NOMO-1 (cell line): ENCODE data around the gene NTMT1.
A peak's percentile ranks its signal among the peaks of the same experiment; 100 is the strongest.

Experiments used
- DNase-seq, 2 experiments: peaks; one replicate each; lab custom pipeline; 2025; ENCODE audit not compliant: unreplicated experiment in 2 of 2; lab: John Stamatoyannopoulos, UW

The NTMT1 gene

DNA sequence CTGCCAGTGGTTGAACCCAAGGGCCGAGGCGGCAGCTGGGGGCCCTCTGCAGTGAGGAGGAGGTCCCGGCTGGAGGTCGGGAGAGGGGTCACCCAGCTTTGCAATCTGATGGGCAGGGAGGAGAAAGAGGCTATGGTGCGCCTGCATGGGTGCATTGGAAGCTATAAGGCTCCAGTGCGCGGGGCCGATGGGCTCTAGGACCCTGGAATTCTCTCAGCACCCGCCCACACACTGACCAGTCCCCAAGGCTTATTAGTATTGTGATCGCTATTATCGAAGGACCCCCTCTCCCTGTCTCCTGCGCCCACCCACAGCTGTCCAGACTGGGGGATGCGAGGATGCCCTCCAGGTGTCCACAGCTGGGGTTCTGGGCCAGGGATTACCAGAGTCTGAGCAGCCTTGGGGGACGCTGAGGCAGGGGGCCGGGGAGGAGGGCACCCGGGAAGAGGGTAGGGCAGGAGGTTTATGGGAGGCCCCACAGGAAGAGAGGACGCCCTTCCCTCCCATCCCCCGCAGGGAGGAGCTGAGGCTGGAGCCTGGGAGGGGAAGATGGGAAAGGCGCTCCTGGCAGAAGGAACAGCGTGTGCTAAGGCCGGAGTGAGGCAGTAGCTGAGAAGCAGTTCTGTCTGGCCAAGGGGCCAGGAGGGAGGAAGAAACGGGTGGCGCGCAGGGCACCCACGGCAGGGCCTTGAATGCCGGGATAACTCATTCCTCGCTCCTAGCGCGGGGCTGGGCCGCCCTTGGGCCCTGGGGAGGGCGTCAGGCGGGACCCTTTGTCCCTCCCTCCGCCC, 29.2 kb upstream of the NTMT1 start:
- no peak for DNase-seq

DNA sequence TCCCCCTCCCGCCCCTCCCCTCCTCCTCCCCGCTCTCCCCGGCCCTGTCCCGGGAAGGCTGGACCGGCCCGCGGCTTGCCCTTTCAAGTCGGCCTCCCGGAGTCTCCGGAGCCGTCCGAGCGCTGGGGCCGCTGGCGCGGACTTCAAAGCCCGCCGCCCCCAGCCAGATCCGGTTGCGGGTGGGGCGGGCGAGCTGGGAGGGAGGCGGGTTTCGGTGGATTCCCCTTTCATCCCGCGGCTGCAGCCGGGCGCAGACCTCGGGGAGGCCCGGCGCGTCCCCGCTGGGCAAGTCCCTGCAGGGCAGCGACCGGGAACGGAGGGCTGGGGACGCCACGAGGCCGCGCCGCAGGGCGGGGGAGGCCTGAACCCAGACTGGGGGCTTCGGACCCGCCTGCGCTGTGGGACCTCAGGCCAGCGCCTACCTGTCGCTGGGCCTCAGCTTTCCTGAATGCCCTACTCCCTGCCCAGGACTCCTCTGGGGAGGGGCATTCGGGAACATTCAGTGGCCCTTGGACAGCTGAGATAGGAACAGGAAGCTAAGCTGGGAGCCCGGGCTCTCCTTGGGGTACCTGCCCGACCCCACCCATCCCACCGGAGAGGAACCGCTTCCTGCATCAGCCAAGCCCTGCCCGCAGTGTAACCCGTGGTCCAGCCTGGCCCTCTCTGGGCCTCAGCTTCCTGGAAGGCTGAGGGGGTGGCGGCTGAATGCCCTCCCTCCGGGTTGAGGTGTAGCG, 28.4 kb upstream of the NTMT1 start:
- no peak for DNase-seq

- no peak for DNase-seq
Observed at GRCh38 chr9:129598089-129598596, 27.8 kb upstream of the NTMT1 start.

GRCh38 chr9:129601082-129601674, 24.8 kb upstream of the NTMT1 start:
- DNase-seq = no peak

DNA sequence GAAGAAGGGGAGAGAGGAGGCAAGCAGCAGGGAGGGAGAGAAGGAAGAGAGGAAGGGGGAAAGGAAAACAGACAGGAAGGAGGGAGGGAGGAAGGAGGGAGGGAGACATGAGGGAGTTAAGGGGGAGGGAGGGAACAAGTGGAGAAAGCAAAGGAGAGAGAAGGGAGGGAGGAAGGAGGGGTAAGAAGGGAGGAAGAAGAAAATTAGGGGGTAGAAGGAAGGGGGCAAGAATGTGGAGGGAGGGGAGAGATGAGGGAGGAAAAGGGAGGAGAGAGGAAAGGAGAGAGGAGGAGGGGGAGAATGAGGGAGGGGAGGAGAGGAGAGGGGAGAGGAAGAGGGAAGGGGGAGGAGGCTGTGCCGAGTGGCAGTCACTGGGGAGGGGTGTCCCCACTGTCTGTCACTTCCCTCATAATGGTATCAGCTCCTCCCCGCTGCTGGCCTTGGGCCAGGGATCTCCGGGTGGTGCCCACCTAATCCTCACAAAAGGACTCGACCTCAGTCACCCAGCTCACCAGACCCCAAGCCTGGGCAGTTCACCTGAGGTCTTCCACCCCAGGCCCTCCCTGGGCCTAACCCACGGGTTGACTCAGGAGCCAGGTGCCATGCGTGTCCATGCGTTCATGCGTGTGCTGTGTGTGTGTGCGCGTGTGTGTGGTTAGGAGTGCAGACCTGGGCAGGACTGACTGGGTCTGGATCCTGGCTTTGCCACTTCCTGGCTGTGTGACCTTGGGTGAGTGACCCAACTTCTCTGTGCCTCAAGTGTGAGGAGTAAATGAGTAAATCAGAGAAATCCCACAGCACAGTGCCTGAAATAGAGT, 23.2 kb upstream of the NTMT1 start:
- no peak for DNase-seq

- no peak for DNase-seq
Observed at GRCh38 chr9:129604056-129604765, 21.8 kb upstream of the NTMT1 start.

GRCh38 chr9:129604766-129605163, 21.2 kb upstream of the NTMT1 start:
- DNase-seq = no peak

GRCh38 chr9:129606161-129607026, 19.6 kb upstream of the NTMT1 start:
- no peak for DNase-seq

- DNase-seq = no peak
Observed at GRCh38 chr9:129607027-129607387, 19.0 kb upstream of the NTMT1 start.

DNA sequence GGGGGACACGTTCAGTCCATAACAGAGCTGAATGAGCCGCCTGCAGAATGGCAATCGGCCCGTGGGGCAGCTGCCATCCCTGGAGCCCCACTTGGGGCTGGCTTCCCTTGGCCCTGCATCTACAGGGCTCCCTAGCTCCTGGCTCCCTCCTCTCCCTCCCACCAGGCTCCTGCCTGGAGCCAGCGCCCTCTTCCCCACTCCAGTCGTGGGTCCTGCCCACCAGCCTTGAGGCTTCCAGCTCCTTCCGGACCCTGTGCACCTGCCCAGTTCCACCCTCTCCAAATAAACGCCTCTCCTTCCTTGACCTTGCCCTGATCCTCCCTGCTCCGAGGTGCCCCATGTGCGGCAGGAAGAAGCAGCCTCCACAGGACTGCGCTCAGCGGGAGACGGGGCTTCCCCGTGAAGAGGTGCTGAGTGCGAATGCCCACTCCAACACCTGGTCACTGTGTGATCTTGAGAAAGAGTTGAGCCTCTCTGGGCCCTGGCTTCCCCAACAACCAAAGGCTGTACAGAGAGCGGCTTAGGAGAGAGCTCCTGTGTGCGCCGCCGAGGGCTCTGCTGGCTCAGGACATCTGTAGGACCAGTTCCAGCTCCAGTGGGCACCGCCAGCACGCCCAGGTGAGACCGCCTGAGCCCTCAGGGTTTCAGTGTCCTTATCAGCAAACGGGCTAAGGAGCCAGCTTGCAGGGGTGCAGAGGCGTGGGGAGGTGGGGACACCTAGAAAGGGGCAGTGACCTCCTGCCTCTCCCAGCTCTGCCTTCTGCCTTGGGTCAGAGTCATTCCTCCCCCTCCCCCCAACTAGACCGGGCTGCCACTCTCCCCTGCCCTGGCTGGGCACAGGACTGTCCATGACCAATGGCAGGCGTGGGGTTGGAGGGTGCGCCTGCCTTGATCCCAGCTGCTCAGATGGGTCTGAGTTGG, 17.1 kb upstream of the NTMT1 start:
- no peak for DNase-seq

GRCh38 chr9:129609486-129610212, 16.3 kb upstream of the NTMT1 start:
- peak in 1 of 2 experiments; percentile 12 for DNase-seq

DNA sequence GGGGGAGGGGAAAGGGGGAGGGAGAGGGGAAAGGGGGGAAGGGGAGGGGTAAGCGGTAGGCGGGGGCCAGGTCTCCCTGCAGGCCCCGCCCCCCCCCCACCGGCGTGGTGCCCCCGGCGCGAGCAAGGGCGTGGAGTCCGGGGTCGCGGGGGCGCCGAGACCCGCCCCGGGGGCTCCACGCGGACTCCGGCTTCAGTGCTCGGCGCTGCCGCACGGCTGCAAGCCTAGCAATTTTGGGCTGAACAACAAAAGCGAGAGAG, 15.8 kb upstream of the NTMT1 start:
- no peak for DNase-seq

DNA sequence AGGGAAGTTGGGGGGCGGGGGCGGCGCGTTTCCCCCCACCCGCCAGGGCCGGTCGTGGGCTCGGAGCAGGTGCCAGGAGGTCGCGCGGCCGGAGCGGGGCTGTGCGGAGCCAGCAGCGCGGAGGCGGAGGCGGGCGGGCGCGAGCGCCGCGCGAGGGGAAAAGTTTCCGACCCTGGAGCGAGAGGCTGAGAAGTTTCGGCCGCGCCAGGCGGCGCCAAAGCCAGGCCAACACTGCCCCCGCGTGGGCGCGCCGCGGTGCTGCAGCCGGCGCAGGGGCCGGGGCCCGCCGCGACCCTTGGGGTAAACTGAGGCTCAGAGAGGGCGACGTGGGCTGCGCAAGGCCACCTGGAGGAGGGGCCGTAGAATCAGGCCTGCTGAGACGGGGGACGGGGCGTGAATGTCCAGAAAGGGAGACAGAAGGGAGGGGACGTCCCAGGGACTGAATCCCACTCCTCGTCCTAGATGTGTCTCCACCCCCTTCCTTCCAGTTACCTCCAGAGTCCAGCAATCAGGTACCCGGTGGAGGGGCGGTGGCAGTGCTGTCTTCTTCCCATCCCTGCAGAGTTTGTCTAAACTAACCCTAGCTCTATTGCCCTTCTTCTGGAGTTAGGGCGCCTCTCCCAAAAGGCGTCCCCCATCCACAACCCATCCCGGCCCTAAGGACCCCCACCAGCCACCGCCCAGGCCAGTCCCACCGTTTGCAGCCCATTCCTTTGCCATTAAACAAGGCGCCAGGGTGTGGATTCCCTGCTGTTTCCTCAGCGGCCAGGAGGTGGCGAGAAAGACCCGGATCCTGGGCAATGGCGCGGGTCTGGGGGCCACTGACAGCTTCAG, 15.3 kb upstream of the NTMT1 start:
- DNase-seq = peak; percentile 52 to 75

DNA sequence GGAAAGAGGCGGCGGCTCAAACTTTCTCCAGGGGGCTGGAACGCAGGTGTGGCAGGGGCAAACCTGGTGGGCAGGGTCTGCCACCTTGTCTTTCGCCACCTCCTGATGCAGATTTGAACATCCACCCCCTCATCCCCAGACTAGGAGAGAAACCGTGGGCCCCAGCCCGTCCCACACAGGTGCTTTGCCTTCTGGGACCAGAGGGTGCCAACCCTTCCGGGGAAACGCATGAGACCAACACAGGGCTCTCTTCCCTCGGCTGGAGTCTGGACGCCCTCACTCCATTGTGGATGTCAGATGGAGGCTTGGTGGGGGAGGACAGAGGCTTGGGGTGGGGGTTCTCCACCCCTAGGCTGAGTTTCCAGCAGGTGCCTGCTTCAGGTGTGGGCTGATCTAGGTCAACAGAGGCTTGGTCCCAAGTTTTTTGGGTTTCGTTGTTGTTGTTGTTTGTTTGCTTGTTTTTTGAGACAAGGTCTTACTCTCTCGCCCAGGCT, 14.6 kb upstream of the NTMT1 start:
- no peak for DNase-seq

DNA sequence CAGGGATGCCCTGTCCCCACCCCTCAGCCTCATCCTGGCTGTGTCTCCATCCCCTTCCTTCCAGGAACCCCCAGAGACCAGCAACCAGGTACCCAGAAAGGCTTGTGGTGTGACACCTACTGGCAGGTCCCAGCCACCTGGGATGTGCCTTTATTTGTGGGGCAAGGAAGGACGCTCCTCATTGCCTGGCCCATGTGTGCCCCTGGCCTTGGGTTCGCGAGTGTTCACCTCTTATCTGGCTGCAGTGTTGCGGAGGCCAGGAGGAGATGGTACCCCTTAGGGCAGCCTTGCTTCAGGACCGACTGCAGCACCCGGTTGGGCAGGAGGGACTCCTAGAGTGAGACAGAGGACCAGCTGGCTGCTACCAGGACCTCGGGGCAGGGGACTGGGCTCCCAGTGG, 13.8 kb upstream of the NTMT1 start:
- DNase-seq = no peak

DNA sequence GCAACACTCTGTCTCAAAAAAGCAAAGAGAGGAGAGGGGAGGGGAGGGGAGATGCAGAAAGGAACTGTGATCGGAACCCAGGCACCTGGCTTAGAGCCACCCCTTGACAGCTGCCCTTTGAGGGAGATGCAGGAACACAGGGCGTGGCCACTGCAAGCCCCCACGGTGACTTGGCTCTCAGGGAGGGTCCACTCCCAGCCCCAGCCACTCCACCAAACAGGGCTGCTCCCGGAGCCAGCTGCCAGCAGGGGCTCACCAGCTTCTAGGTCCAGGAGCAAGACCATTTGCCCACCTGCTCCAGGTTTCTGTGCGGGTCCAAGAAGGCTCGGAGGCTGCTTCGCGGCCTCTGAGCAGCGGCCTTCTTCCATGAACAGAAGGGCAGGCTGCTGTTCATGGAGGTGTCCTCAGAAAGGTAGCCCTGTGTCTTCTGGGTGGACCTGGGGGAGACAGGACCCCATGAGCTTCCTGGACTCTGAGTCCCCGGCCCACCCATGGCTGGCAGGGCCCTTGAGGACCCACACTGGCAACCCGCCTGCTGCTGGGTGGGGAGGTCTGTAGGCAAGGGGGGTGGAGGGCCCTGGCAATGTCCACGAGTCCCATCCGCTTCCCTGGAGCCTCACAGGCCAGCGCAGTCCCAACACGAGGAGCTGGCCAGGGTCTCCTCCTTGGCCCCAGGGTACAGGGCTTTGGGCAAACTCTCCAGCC, 13.0 kb upstream of the NTMT1 start:
- no peak for DNase-seq
